Liver (tissue), 9 donors: Measurements from ENCODE around the gene MED20. TPM values are rescaled to one million over a fixed set of nuclear protein-coding genes. Genes with fewer than 3 reads are reported as not detected.

ENCODE experiments used
- DNase-seq: peaks from one replicate; pipeline ENCODE4 v3.0.0-alpha.2; 2017; ENCODE audit warnings: low spot score
- H3K27ac ChIP-seq, 2 donors: one replicate each; pipeline ENCODE4 v1.7.0; 2013; ENCODE audit warnings: inconsistent platforms in 2 of 2, low read length in 2 of 2, control low read depth in 1 of 2, low read depth in 1 of 2, mild to moderate bottlenecking in 1 of 2
- H3K27me3 ChIP-seq, 4 donors: one replicate each; pipeline versions ENCODE4 v1.6.1 to v1.7.0; 2013; ENCODE audit warnings: low read length in 3 of 4, inconsistent platforms in 1 of 4, mild to moderate bottlenecking in 1 of 4, moderate library complexity in 1 of 4; ENCODE audit not compliant: control insufficient read depth in 4 of 4, insufficient read depth in 4 of 4
- H3K36me3 ChIP-seq, 4 donors: one replicate each; pipeline versions ENCODE4 v1.6.1 to v1.7.0; 2013; ENCODE audit warnings: low read length in 3 of 4, mild to moderate bottlenecking in 3 of 4, low read depth in 1 of 4, moderate library complexity in 1 of 4; ENCODE audit not compliant: control insufficient read depth in 4 of 4, insufficient read depth in 3 of 4
- H3K4me1 ChIP-seq, 4 donors: one replicate each; pipeline versions ENCODE4 v1.6.1 to v1.7.0; 2013; ENCODE audit warnings: low read length in 3 of 4, mild to moderate bottlenecking in 3 of 4, moderate library complexity in 1 of 4; ENCODE audit not compliant: control insufficient read depth in 4 of 4, insufficient read depth in 4 of 4
- H3K4me3 ChIP-seq, 3 donors: one replicate each; pipeline versions ENCODE4 v1.6.1 to v1.7.0; 2013; ENCODE audit warnings: low read length in 3 of 3, control low read depth in 1 of 3, low read depth in 1 of 3, mild to moderate bottlenecking in 1 of 3
- H3K9ac ChIP-seq, 2 donors: one replicate each; pipeline ENCODE4 v1.7.0; 2013; ENCODE audit warnings: low read length in 2 of 2, mild to moderate bottlenecking in 2 of 2, moderate library complexity in 2 of 2, control low read depth in 1 of 2, low read depth in 1 of 2
- H3K9me3 ChIP-seq, 4 donors: one replicate each; pipeline versions ENCODE4 v1.6.1 to v1.7.0; 2013; ENCODE audit warnings: low read length in 3 of 4; ENCODE audit not compliant: control insufficient read depth in 4 of 4
- ATF3 ChIP-seq: IDR thresholded peaks from 2 replicates; pipeline ENCODE4 v1.6.1; 2016; ENCODE audit warnings: antibody characterized with exemption
- EGR1 ChIP-seq, 2 donors: IDR thresholded peaks; 2 replicates each; pipeline ENCODE4 v1.6.1; 2016 to 2018; ENCODE audit warnings: antibody characterized with exemption in 2 of 2, low read depth in 2 of 2
- FOXA1 ChIP-seq: IDR thresholded peaks from 2 replicates; pipeline ENCODE4 v1.6.1; 2016; ENCODE audit warnings: antibody characterized with exemption
- FOXA2 ChIP-seq: IDR thresholded peaks from 2 replicates; pipeline ENCODE4 v1.6.1; 2016; ENCODE audit warnings: antibody characterized with exemption
- GABPA ChIP-seq, 2 donors: IDR thresholded peaks in 1 of 2; conservative IDR thresholded peaks in 1 of 2; 2 replicates each; pipeline ENCODE4 v1.6.1; 2016; ENCODE audit warnings: antibody characterized with exemption in 2 of 2, mild to moderate bottlenecking in 1 of 2, moderate library complexity in 1 of 2
- HNF4A ChIP-seq, 2 donors: conservative IDR thresholded peaks; 2 replicates each; pipeline ENCODE4 v1.6.1; 2016; ENCODE audit warnings: antibody characterized with exemption in 2 of 2, mild to moderate bottlenecking in 2 of 2
- HNF4G ChIP-seq: IDR thresholded peaks from 2 replicates; pipeline ENCODE4 v1.6.1; 2016; ENCODE audit warnings: antibody characterized with exemption
- JUND ChIP-seq, 2 donors: IDR thresholded peaks; 2 replicates each; pipeline ENCODE4 v1.6.1; 2016; ENCODE audit warnings: antibody characterized with exemption in 2 of 2
- MAX ChIP-seq: IDR thresholded peaks from 2 replicates; pipeline ENCODE4 v1.6.1; 2016; ENCODE audit warnings: antibody characterized with exemption
- NR2F2 ChIP-seq: IDR thresholded peaks from 2 replicates; pipeline ENCODE4 v1.6.1; 2016; ENCODE audit warnings: antibody characterized with exemption
- RAD21 ChIP-seq, 2 donors: IDR thresholded peaks; 2 replicates each; pipeline ENCODE4 v1.6.1; 2016; ENCODE audit warnings: antibody characterized with exemption in 2 of 2, mild to moderate bottlenecking in 2 of 2
- REST ChIP-seq: IDR thresholded peaks from 2 replicates; pipeline ENCODE4 v1.6.1; 2016; ENCODE audit warnings: antibody characterized with exemption, mild to moderate bottlenecking
- RXRA ChIP-seq, 2 donors: IDR thresholded peaks; 2 replicates each; pipeline ENCODE4 v1.6.1; 2017 to 2018; ENCODE audit warnings: antibody characterized with exemption in 2 of 2, mild to moderate bottlenecking in 1 of 2
- SP1 ChIP-seq: IDR thresholded peaks from 2 replicates; pipeline ENCODE4 v1.6.1; 2018; ENCODE audit warnings: antibody characterized with exemption, mild to moderate bottlenecking
- YY1 ChIP-seq: IDR thresholded peaks from 2 replicates; pipeline ENCODE4 v1.6.1; 2016; ENCODE audit warnings: antibody characterized with exemption, mild to moderate bottlenecking
- ZBTB33 ChIP-seq: IDR thresholded peaks from 2 replicates; pipeline ENCODE4 v1.6.1; 2016; ENCODE audit warnings: antibody characterized with exemption
- WGBS: extraction: QIAGEN DNeasy Blood & Tissue Kit; methylation state at CpG from one replicate; pipeline ENCODE4 v1.1.7; 2013; 5-methylcytosine and 5-hydroxymethylcytosine counted together
- polyA plus RNA-seq, 2 donors: library from polyadenylated mRNA; stranded (reverse) in 1 of 2; unstranded in 1 of 2; fragments of 200-250 nt in 1 of 2; fragments of >200 nt in 1 of 2; fragmentation: Nextera tagmentation in 1 of 2; extraction: Ambion mirVana in 1 of 2; gene quantifications; one replicate each; pipeline versions ENCODE4 v1.2.1 to v1.2.3, GENCODE V29; 2013 to 2015
- total RNA-seq, 2 donors: library from RNA; depleted of rRNA; stranded (reverse); fragments of >200 nt; gene quantifications; one replicate each; pipeline ENCODE4 v1.2.3, GENCODE V29; 2014
- TF ChIP-seq, protein P1 (sequence below): fragments of 150-350 bp; IDR thresholded peaks from 2 replicates; pipeline ENCODE4 v1.5.1; 2017; ENCODE audit warnings: improper control_type of control experiment, low read depth, low read length; ENCODE audit not compliant: missing input control
- donor health status: healthy.
- donor health status: healthy.
- donor health status: healthy.
- donor health status: healthy.
- donor health status: healthy.

Gene MED20
- total and polyA plus RNA-seq, 4 donors: 3.5 to 11.9 (median 8.6) TPM

- no peaks in the 10 kb centered on the region for H3K27me3 ChIP-seq
- no peak overlapping the region for H3K4me3 ChIP-seq
- no peak overlapping the region for H3K27ac ChIP-seq
- H3K4me1 ChIP-seq: no peaks in the 10 kb centered on the region
- H3K9ac ChIP-seq: no peak overlapping the region
- H3K36me3 ChIP-seq: no peaks in the 10 kb centered on the region
- no peak for DNase-seq
- WGBS: 78% methylated on average over 4 of the region's 4 CpGs
- no peaks in the 10 kb centered on the region for H3K9me3 ChIP-seq
- no peak for TF ChIP-seq HNF4A (conservative IDR thresholded peaks at IDR 0.05)
- TF ChIP-seq MAX: no peak
- TF ChIP-seq FOXA1: no peak
- no peak for TF ChIP-seq RAD21 (IDR thresholded peaks at IDR 0.05)
- TF ChIP-seq REST: no peak
- TF ChIP-seq ATF3: no peak
- no peak for TF ChIP-seq JUND (IDR thresholded peaks at IDR 0.05)
- TF ChIP-seq RXRA (IDR thresholded peaks at IDR 0.05): no peak
- TF ChIP-seq SP1: no peak
- no peak for TF ChIP-seq NR2F2
- TF ChIP-seq, protein P1, sequence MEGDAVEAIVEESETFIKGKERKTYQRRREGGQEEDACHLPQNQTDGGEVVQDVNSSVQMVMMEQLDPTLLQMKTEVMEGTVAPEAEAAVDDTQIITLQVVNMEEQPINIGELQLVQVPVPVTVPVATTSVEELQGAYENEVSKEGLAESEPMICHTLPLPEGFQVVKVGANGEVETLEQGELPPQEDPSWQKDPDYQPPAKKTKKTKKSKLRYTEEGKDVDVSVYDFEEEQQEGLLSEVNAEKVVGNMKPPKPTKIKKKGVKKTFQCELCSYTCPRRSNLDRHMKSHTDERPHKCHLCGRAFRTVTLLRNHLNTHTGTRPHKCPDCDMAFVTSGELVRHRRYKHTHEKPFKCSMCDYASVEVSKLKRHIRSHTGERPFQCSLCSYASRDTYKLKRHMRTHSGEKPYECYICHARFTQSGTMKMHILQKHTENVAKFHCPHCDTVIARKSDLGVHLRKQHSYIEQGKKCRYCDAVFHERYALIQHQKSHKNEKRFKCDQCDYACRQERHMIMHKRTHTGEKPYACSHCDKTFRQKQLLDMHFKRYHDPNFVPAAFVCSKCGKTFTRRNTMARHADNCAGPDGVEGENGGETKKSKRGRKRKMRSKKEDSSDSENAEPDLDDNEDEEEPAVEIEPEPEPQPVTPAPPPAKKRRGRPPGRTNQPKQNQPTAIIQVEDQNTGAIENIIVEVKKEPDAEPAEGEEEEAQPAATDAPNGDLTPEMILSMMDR: no peak
- TF ChIP-seq HNF4G: no peak
- TF ChIP-seq ZBTB33: no peak
- TF ChIP-seq EGR1 (IDR thresholded peaks at IDR 0.05; ENCODE audit: low read depth in 2 of 2): no peak
Measured at GRCh38 chr6:41957117-41957516, 36.2 kb upstream of the MED20 start.

DNA sequence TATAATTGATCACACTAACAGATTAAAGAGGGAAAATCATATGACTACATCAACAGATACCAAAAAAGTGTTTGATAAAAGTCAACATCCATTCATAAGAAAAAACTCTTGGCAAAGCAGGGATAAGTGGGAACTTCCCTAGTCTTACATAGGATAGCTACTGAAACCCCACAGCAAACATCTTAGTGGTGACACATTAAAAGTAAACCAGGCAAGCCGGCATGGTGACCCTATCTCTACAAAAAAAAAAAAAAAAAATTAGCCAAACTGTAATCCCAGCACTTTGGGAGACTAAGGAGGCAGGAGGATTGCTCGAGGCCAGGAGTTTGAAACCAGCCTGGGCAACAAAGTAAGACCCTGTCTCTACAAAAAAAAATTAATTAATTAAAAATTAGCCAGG lies 34.5 kb upstream of the MED20 start:
- TF ChIP-seq RXRA (IDR thresholded peaks at IDR 0.05) (no peak), NR2F2 (no peak), EGR1 (IDR thresholded peaks at IDR 0.05; ENCODE audit: low read depth in 2 of 2) (no peak), JUND (IDR thresholded peaks at IDR 0.05) (no peak), FOXA2 (no peak), GABPA (IDR thresholded peaks at IDR 0.05 in 1 of 2, conservative IDR thresholded peaks at IDR 0.05 in 1 of 2) (no peak), ZBTB33 (no peak), YY1 (no peak), MAX (no peak), FOXA1 (no peak), SP1 (no peak), ATF3 (no peak)
- WGBS: 80% methylated on average over 2 of the region's 2 CpGs
- Histone ChIP-seq H3K27me3 (no peaks in the 10 kb centered on the region), H3K9ac (no peak overlapping the region), H3K36me3 (no peaks in the 10 kb centered on the region), H3K4me3 (no peak overlapping the region), H3K4me1 (no peaks in the 10 kb centered on the region), H3K9me3 (no peaks in the 10 kb centered on the region), H3K27ac (no peak overlapping the region)
- DNase-seq: no peak
